GM21786 (cell line): ENCODE data around the gene PLG.
"Not testable (repeated sequence)": the region's sequence is repeated elsewhere in the genome, so short reads cannot be mapped to it uniquely, and the experiment has no call there.

Experiments
- ATAC-seq: cut with Tn5 transposase; IDR thresholded peaks from one replicate; pipeline ENCODE4 v1.9.1; 2021; ENCODE audit not compliant: unreplicated experiment

PLG gene

DNA sequence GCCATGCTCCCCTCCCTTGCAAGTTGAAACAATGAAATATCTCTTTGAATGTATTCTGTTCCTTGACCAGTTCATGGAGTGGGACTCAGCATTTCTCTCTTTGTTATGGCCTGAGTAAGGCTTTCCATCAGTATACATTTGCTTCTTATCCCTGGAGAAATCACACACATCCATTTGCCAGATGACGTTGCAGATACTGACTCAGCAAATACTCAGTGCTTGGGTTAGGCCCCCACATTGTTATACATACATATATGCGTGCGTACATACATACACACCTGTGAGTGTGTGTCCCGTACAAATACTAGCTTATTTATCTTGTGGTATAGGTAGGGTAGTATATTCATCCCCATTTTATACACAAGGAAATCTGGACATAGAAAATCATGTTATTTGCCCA, 72.4 kb downstream of the PLG start:
- ATAC-seq, result no peak

DNA sequence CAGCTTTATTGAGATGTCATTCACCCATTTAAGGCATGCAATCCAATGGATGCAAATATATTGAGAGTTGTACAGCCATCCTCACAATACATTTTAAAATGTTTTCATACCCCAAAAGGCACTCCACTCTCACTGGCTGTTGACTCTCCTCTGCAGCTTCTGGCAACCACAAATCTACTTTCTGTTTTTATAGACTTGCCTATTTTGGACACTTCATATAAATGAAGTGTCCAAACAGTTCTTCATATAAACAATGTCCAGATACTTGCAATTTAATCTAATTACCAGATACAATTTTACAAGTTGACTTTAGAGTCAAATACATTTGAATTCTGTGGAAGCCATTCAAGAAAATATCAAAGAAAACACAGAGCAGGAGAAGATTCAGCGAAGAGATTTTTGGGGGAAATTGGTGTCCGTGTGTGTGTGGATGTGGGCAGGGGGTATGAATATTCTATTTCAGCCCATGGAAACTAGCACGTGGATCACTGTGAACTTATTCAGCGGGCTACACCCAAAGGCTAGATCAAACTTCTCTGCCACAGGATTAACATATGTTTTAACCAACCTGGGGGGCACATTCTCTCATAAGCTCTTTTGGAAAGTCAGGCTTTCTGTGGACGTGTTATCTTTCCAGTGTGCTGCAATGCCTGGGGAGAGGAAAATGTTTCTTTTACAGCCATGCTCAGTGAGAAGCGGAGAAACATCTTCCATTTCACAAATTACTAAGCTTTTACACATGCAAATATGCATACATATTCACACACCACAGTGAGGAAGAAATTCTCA, 73.9 kb downstream of the PLG start:
- peak; percentile 64 for ATAC-seq

DNA sequence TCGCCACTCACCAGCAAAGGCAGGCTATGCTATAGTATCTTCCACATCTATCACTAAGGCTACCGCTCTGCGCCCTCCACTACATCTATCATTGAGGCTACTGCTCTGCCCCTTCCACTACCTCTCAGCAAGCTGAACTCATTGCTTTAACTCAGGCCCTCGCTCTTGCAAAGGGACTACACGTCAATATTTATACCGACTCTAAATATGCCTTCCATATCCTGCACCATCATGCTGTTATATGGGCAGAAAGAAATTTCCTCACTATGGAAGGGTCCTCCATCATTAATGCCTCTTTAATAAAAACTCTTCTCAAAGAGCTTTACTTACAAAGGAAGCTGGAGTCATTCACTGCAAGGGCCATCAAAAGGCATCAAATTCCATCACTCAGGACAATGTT, 77.1 kb downstream of the PLG start:
- not testable (repeated sequence) for ATAC-seq

DNA sequence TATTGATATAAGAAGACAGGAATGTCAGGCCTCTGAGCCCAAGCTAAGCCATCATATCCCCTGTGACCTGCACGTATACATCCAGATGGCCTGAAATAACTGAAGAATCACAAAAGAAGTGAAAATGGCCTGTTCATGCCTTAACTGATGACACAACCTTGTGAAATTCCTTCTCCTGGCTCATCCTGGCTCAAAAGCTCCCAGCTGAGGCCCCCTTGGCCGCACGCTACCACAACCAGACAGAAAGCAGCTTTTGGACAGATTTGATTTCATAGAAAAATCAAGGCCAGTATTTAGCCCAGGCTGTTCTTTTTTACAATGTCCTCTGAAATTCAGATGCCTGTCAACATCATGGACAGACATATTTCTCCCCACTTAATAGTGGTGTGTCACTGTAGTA, 78.6 kb downstream of the PLG start:
- not testable (repeated sequence) for ATAC-seq

DNA sequence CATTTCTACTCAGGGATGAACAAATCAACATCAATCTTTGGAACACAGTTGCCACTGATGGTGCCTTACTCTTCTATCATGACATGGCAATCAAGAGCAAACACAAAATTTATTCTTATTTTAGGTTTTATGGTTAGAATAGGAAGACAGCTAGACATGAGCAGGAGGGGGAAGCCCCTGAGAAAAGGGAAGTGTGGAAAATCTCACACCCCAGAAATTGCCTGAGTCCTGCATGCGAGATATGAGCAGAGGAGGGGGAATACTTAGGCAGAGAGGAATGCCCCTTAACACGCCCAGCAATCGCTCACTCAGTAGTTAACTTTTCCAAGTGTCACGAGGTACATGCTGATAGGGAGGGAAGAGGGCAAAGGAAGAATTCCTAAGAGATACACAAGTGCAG, 79.3 kb downstream of the PLG start:
- no peak for ATAC-seq

DNA sequence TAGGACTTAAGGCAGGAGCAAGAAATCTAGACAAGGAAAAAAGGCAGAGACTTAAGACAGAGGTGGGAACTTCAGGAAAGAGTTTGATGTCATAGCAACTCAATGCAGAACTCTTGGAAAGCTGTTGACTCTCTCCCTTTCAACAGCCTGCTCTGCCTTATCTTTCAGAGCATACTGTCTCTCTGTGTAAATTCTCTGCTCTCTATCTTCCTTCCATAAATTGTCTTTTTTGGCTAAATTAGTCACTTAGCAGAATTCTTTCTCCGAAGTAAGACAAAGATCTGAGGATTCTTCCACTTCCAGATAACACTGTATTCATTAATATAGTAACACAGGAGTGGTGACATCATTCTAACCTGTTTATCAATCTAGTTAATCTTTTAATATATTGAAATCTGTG, 80.2 kb downstream of the PLG start:
- no peak for ATAC-seq

DNA sequence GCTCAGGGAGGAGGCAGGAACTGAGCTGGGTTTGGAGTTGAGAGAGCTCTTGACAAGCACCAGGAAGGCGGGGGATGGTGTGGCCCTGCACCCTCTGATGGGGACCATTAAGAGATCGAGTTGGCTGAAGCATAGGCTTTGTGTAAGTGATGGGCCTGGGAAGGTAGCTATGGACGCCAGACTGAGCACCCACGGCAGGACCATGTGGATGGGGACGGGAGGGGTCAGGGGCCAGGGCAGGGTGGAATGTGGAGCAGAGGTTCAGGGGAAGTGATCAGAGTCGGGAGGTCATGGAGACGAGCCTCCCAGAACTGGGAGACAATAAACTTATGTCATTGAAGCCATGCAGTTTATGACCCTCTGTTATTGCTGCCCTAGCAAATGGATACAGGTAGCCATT, 81.7 kb downstream of the PLG start:
- ATAC-seq, result no peak

DNA sequence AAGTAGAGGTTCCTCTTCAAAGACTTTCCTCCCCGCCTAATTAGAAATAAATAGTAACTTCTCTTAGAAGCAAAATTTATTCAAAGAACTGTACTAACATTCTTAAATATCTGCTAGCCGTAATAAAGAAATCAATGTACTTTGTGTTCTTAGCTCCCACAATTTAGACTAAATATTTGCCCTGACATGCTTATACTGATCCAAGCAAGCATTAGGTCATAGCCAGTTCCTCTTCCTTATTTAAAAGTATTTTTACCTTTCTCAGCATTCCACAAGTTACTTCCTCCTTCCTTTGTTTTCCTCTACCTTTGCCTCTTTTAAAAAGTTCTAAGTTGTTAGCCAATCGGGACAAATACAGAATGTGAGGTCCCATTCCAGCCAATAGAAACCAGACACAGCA, 86.1 kb downstream of the PLG start:
- ATAC-seq, result not testable (repeated sequence)

DNA sequence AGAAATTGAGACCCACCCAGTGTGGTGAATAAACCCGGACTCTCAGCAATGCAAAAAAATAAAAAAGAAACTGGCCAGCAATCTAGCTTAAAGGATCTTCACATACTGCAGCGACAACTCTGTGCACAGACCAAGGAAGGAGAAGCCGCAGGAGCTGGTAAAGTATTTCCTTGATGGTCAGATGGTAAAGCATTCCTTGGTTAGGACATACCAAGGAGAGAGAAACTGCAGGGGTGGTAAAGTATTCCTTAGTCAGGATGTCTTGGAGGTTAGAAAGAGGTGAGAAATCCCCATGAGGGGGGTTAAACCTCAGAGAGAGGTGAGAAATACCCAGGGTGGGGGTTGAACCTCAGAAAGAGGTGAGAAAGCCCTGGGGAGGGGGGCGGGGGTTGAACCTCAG, 86.8 kb downstream of the PLG start:
- no peak for ATAC-seq

DNA sequence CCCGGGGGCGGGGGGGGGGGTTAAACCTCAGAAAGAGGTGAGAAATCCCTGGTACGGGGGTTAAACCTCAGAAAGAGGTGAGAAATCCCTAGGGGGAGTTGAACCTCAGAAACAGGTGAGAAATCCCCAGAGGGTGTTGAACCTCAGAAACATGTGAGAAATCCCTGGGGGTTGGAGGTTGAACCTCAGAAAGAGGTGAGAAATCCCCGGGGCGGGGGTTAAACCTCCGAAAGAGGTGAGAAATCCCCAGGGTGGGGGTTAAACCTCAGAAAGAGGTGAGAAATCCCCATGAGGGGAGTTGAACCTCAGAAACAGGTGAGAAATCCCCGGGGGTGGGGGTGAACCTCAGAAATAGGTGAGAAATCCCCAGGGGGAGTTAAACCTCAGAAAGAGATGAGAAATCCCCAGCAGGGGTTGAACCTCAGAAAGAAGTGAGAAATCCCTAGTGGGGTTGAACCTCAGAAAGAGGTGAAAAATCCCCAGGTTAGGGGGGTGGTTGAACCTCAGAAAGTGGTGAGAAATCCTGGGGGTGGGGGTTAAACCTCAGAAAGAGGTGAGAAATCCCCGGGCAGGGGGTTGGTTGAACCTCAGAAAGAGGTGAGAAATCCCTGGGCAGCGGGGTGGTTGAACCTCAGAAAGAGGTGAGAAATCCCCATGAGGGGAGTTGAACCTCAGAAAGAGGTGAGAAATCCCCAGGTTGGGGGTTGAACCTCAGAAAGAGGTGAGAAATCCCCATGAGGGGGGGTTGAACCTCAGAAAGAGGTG, 87.4 kb downstream of the PLG start:
- ATAC-seq, result no peak

DNA sequence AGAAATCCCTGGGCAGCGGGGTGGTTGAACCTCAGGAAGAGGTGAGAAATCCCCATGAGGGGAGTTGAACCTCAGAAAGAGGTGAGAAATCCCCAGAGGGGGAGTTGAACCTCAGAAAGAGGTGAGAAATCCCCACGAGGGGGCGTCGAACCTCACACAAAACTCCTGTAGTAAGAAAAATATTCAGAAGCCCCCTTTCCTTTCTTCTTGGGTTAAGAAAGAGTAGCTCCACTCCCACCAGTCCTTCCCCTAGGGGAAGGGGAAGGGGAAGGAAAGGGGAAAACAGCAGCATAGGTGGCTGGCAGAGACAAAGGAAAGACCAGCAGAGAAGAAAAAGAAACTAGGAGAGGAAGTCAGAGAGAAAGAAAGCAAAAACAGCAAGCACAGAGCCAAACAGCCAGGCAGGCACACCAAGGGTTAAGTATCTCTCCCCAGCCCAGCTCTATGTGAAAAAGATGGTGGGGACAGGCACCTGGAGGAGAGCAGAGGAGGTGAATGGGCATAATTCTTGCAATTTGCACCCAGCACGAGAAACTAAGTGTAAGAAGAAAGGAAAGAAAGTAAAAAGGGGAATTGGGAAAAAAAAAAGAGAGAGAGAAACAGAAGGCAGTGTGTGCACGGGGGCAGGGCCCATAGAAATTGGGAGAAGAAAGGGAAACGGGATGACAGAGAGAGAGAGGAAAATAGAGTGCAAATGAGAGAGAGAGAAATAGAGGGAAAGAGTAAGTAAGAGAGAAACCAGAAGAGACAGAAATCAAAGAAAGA, 88.2 kb downstream of the PLG start:
- ATAC-seq, result no peak

DNA sequence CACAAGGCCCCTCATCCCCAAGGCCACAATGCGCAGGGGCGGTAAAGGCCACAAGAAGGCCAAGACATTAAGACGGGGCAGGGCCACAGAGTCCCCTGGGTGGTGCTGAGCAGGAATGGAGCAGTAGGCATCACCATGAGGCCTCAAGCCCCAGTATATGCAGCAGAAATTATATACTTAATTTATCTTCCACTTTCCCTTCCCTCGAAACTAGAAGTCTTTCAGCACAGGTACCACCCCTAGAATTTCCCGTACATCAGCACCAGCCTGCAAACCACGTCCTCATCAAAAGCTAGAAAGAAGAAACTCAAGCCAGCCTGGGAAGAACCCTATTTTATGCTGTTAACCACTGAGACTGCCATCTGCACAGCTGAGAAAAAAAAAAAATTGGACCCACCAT, 89.4 kb downstream of the PLG start:
- ATAC-seq, result peak; percentile 77

DNA sequence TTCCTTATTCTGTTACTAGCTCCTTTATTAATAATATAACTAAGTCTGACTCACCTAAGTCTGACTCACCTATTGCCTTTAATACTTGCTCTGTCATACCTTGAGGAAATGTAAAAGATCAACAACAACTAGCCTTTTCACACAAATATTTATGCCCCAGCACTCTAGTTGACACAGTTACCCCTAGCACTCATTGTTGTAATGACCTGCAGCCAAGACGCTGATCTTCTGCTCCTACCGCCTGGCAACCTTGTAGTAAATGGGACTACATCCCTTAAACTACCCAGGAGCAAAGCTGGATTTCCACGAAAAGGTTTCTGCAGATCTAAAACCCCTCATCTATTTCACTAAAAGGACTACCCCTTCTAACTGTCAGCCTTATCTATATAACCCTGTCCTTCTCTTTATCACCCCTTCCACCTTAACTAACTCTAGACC, 90.0 kb downstream of the PLG start:
- ATAC-seq, result peak; percentile 42

DNA sequence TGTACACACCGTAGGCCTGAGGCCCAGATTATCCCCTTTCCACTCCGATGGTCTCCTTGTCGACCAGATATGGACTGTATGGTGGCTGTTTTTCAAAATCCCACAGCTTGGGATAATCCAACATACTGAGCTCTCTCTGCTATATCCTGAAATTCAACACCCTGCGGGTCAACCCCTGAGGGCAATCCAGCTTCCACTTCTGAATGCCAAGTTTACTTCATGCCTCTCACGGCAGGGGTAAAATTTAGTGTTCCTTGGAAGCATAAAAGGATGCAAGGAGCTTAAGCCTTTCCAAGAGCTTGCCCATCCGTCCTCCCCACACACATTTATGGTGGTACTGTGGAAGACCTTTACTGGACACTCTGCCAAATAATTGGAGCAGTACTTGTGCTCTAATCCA, 90.7 kb downstream of the PLG start:
- no peak for ATAC-seq

DNA sequence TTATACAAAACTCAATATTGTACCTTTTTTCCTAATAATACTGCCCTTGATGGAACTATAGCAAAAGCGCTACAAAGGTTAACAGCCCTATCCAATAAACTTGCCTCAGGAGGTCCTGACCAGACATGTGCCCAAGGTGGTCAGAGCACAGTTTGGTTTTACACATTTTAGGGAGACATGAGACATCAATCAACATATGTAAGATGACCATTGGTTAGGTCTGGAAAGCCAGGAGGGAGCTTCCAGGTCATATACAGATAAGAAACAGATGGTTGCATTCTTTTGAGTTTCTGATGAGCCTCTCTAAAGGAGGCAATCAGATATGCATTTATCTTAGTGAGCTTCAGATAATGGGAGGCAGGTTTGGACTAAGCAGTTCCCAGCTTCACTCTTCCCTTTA, 91.6 kb downstream of the PLG start:
- no peak for ATAC-seq

DNA sequence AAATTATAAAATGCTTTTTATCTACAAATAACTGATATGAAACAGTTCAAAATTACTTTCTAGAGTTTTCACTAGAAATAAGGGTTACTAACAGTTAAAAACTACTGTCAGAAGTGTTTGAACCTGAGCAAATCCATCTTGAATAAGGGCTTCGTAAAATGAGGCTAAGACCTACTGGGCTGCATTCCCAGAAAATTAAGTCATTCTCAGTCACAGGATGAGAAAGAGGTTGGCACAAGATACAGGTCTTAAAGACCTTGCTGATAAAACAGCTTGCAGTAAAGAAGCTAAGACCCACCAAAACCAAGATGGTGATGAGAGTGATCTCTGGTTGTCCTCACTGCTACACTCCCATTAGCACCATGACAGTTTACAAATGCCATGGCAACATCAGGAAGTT, 93.7 kb downstream of the PLG start:
- no peak for ATAC-seq

DNA sequence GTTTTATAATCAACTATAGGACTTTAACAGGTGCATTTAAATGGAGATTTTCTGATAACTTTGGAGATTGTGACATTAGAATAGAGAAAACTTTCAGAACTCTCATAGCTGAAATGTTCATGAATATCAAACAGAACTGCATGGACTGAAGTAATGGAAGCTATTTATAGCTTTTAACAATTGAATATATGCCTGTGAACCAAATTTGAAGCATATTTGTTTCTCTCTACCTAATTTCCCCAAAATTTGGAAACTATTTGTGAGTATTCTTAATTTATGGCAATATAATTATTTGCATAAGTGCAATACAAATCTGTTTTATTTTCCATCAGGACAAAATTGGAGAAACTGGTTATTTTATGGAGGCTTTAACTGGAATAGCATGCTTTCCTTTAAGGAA, 96.6 kb downstream of the PLG start:
- ATAC-seq, result no peak

DNA sequence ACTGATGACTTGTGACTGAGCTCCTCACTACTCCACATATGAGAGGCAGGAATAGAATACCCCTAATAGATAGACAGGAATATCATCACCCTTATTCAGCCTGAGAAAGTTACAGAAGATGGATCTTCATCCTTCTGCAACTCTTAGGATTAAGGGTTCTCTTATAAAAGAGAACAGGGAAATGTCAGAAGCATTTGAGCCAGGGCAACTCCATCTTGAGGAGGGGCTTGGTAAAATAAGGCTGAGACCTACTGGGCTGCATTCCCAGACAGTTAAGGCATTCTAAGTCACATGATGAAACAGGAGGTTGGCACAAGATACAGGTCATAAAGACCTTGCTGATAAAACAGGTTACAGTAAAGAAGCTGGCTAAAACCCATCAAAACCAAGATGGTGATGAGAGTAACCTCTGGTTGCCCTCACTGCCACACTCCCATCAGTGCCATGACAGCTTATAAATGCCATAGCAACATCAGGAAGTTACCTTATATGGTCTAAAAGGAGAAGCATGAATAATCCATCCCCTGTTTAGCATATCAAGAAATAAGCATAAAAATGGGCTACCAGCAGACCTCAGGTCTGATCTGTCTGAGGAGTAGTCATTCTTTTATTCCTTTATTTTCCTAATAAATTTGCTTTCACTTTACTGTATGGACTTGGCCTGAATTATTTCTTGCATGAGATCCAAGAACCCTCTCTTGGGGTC, 97.9 kb downstream of the PLG start:
- ATAC-seq, result no peak

DNA sequence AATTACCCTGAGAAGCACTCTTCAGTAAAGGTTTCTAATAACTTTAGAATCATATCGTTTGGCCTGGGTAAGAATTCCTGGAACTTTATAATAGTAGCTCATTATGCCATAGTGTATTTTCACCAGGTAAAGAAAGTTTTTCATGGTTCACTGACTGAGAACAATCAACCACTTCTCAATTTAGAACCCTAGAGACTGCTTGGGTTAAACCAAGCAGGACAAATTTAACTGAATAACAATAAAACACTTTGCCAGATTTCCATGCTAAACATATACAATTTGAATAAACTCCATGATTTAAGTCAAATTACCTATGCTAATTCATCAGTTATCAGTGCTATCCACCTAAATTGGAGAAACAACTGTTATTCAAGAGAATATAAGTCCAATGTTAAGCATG, 99.4 kb downstream of the PLG start:
- no peak for ATAC-seq

DNA sequence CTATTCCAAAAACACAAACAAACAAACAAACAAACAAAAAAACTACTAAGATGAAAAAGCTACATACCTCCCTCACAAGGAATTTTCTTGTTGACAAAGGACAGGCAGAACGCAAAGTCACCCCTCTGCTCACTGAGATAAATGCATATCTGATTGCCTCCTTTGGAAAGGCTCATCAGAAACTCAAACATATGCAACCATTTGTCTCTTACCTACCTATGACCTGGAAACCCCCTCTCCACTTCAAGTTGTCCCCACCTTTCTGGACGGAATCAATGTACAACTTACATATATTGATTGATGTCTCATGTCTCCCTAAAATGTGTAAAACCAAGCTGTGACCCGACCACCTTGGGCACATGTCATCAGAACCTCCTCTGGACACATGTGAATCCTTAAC, 100.0 kb downstream of the PLG start:
- ATAC-seq, result not testable (repeated sequence)
